ENCODE measurements around the gene PTK6.
"Not testable (repeated sequence)": the region's sequence is repeated elsewhere in the genome, so short reads cannot be mapped to it uniquely, and the experiment has no call there.

Gene PTK6

GRCh38 chr20:63529180-63529860, 7.9 kb downstream of the PTK6 start:
- no peak for DNase-seq

GRCh38 chr20:63527184-63527583, 10.0 kb downstream of the PTK6 start:
- DNase-seq = no peak

DNA sequence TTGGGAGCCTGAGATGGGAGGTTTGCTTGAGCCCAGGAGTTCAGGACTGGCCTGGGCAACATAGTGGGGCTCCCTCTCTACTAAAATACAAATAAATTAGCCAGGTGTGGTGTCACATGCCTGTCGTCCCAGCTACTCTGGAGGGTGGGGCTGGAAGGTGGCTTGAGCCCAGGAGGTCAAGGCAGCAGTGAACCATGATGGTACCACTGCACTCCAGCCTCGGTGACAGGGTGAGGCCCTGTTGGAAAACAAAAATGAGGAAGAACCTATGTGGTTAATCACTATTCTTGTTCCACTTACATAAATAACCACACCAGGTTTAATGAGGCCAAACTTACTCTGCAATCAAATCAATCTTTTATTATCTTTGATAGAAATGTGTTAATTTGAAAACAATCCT, 11.2 kb downstream of the PTK6 start:
- no peak for DNase-seq

DNA sequence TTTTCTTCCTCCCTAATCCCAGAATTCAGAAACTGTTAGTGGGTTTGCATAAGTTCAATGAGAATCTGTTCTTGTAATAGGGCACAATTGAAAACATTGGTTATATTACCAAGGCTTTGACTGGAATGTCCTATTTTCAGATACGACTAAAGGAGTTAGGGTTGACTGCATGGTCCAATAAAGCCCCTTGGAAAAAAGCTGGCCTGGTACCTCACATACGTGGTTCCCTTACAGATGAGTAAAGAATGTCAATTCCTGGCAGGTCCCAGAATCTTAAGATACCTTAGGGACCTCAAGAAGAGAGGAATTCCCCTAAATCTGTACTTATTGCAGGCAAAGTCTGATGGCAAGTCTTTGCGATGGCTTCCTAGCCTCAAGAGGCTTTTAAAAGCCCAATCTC, 12.0 kb downstream of the PTK6 start:
- DNase-seq = no peak

DNA sequence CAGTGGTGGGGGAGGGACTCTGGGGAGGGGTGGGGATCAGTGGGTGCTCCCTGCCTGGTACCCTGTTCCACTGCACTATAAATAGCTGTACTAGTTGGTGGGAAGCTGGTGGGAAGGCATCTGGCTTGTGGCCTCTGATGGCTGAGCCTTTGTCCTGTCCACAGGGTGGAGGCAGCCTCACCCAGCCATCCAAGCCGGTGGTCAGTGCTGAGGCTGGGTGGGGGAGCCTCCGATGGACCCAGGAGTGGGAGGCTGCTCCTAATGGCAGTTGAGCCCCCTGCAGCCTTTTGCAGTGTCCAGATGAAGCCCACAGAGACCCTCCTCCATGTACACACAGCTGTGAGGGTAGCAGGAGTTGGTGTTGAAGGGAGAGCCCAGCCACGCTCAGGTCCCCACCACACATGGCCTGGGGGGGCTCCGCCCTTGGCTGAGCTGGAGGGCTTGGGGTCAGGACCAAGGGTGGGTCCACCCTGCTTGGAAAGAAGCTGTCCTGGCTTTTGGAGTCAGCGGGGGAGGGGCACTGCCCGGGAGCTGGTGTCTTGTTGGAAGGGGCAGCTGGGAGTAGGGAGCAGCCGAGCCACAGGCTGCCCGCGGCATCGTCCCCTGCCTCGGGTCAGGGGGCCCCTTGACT, 14.1 kb downstream of the PTK6 start:
- no peak for DNase-seq

- DNase-seq = no peak
Measured at GRCh38 chr20:63522091-63522868, 14.9 kb downstream of the PTK6 start.

DNA sequence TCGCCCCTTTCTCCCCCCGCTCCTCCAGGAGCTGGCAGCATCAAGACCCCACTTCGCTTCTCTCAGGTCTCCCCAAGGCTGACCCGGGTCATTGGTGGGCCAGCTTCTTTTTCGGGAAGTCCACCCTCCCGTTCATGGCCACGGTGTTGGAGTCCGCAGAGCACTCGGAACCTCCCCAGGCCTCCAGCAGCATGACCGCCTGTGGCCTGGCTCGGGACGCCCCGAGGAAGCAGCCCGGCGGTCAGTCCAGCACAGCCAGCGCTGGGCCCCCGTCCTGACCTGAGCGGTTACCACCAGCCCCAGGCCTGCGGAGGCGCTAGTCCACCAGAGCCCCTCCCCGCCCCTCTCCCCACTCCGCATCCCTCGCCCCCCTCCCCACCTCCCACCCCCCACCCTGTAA, 15.6 kb downstream of the PTK6 start:
- DNase-seq = no peak

- DNase-seq = peak in 13 of 14 donors; percentile 11 to 85 (median 70)
Measured at GRCh38 chr20:63520934-63521601, 16.1 kb downstream of the PTK6 start.

DNA sequence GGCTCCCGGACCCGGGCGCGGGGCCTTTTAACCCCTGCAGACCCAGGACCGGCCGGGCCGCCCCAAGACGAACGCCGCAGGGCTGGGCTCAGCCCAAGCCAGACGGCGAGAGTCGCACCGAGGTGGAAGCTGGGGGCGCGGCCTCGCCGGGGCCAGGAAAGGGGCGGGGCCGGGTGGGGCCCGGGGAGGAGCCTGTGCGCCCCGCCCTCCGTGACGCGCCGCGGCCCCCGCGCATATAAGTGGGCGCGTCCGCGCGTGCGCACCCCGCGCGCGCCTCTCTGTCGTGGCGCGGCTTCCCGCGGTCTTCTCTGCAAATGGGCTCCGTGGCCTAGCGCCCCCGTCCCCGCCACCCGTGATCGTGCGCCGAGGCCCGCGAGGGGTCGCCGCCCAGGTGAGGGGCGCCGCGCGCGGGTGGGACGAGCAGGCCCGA, 16.7 kb downstream of the PTK6 start, which contains the start of gene PPDPF:
Gene PPDPF, plus strand, starts transcription at position 262 of the 430 bp plus-strand sequence. CDS start 544 bp downstream, outside the sequence.
- DNase-seq = peak in 13 of 14 donors; percentile 37 to 89 (median 70)

- peak in 5 of 14 donors; percentile 57 to 72 (median 62) for DNase-seq
Measured at GRCh38 chr20:63519668-63520503, 17.3 kb downstream of the PTK6 start.

DNA sequence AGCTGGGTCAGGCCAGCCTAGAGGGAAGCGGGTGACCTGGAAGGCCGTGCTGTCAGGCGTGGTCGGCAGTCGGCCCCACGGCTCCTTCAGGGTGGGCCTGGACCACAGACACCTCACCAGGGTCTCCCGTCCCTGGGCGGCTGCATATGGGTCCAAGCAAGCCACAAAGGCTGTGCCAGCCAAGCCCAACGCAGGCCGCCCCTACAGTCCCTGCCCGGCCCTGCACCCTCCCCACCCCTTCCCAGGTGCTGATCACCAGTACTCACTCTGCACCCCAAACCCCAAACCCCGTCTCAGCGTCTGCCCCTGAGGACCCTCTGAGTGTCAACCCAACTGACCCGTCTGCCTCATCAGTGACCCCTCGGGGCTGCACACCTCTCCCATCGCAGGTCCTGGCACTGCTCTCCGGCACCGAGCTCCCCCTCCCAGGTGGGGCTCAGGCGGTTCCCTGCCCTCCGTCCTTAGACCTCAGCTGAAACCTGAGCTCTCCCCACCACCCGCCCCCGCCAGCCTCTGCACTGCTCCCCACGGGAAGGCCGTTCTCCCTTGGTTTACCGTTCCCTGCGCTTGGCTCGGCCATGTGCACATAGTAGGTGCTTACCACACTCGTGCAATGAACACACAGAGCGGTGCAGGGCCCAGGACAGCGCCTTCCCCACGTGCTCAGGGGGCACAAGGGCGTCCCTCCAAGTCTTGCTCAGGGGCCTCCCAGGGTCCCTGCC, 18.1 kb downstream of the PTK6 start:
- no peak for DNase-seq

DNA sequence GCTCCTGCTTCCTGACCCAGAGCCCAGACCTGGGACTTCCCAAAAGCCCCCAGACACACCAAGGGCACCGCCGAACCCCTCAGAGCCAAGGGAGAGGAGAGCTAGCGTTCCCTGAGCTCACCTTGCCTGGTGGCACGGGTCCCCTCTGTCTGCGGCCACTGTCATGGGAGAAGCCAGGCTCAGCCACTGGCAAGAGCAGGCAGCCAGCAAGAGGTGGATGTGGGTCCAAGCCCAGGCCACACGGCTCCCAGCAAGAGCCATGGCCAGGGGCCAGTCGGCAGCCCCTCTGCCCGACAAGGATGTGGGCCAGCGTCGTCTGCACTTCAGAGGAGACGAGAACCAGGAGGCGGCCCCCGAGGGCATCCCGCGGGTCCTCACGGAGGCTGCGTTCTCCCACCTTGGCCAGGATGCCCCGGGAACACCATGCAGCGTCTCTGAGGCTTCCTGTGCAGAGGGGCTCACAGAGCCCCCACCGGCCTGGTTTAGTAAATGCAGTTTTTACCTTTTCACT, 18.8 kb downstream of the PTK6 start:
- peak in 1 of 14 donors; percentile 70 for DNase-seq

GRCh38 chr20:63517376-63518309, 19.5 kb downstream of the PTK6 start:
- no peak for DNase-seq

DNA sequence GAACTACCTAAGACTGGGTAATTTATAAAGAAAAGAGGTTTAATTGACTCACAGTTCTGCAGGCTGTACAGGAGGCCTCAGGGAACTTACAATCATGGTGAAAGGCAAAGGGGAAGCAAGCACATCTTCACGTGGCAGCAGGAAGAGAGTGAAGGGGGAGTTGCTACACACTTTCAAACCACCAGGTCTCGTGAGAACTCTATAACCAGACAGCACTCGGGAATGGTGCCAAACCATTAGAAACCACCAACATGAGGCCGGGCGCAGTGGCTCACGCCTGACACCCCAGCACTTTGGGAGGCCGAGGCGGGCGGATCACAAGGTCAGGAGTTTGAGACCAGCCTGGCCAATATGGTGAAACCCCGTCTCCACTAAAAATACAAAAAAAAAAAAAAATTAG, 22.7 kb downstream of the PTK6 start:
- DNase-seq = not testable (repeated sequence)

DNA sequence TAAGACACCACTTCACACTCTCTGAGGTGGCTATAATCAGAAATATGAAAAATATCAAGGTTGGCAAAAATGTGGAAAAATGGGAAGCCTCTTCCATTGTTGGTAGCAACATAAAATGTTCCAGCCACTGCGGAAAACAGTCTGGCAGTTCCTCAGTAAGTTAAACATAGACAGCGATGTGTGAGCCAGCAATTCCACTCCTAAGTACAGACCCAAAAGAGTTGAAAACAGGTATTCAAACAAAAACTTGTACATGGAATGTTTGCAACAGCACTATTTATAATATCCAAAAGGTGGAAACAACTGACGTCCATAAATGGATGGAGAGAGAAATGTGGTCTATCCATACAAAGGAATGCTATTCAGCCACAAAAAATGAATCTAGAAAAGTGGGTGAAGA, 24.0 kb downstream of the PTK6 start:
- DNase-seq = no peak

DNA sequence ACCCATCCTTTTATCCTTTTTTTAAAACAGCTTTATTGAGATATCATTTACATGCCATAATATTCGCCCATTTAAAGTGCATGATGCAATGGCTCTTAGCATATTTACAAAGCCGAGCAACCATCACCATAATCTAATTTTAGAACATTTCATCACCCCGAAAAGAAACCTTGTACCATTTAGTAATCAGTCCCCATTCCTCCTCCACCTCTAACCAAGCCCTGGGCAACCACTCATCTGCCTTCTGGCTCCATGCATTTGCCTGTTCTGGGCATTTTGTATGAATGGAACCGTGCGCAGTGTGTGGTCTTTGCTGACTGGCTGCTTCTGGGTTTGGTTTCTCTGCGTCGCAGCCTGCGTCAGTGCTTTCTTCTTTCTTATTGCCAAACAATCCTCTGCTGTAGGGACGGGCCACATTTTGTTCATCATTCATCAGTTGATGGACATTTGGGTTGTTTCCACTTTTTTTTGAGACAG, 28.1 kb downstream of the PTK6 start:
- no peak for DNase-seq

DNA sequence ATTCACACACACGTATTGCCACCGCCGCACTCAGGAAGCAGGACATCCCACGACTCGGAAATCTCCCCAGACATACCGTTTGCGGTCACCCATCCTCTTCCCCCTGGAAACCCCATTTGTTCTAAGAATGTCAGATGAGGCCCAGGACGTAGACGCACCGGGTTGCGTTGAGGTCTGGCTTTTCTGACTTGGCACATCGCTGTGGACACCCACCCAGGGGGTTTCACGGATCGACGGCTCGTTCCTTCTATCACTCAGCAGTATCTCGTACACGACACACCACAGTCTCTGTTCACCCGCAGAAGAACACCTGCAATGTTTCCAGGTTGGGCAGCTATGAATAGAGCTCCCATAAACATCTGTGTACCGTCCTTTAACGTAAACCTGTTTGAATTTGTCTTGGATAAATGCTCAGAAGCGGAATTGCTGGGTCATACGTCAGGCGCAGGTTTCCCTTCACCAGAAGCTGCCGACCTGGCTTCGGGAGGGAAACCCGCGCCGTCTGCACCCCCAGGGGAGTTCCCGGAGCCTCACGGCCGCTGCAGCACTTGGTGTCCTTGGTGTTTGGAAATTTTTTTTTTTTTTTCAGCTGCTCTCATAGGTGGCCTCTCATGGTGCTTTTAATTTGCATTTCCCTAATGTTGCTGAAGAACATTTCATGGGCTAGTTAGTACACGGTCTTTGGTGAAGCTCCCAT, 29.0 kb downstream of the PTK6 start:
- DNase-seq = no peak

DNA sequence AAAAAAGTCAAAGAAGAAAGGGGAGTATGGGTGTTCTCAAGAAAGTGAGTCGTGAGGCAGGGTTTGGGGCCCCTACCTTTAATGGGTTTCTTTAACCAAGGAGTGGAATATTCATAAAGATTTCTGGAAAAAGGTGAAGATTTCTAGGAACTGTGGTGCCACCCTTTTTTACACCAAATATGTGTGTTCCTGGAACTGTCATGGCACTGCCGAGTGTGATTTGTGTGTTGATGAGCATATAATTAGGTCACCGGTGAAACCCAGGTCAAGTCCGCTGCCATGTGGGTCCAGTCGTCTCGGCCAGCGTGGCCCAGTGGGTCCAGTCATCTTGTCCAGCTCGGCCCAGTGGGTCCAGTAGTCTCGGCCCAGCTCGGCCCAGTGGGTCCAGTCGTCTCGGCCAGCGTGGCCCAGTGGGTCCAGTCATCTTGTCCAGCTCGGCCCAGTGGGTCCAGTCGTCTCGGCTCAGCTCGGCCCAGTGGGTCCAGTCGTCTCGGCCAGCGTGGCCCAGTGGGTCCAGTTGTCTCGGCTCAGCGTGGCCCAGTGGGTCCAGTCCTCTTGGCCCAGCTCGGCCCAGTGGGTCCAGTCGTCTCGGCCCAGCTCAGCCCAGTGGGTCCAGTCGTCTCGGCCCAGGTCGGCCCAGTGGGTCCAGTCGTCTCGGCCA, 30.0 kb downstream of the PTK6 start:
- no peak for DNase-seq

Measured in C1 segment of cervical spinal cord (tissue), 14 donors.